GM12878 (cell line): ENCODE measurements around the gene SMTNL2. TPM values are rescaled to one million over a fixed set of nuclear protein-coding genes. Genes with fewer than 3 reads are reported as not detected.

Experiments
- ATAC-seq: fragments of 200-7000 bp; cut with Tn5 transposase; 3 replicates; pipeline ENCODE4 v1.9.1; 2020; ENCODE audit warnings: mild to moderate bottlenecking, moderate library complexity
- BruUV-seq: library from RNA; stranded (reverse); fragments of 400-500 nt; replicated peaks from 2 replicates; lab custom pipeline; 2021; lab: Mats Ljungman, UMichigan
- CTCF ChIA-PET: fragments of 300-600 bp; sonication (Branson Sonifier 250); formaldehyde crosslinking; extraction: SDS; loops from one replicate; lab custom pipeline; 2021; ENCODE audit warnings: inconsistent platforms; lab: Yijun Ruan, JAX
- POLR2A ChIA-PET: fragments of 350-600 bp; formaldehyde crosslinking; extraction: SDS; loops from one replicate; lab custom pipeline; 2021; ENCODE audit warnings: inconsistent platforms; lab: Charles Lee
- RAD21 ChIA-PET: fragments of 300-600 bp; sonication (Branson Sonifier 250); formaldehyde crosslinking; loops from one replicate; lab custom pipeline; 2023; ENCODE audit warnings: antibody characterized with exemption; ENCODE audit not compliant: unreplicated experiment; lab: Charles Lee
- SMC1A ChIA-PET: fragments of 300-600 bp; sonication (Branson Sonifier 250); formaldehyde crosslinking; loops from one replicate; lab custom pipeline; 2023; ENCODE audit not compliant: unreplicated experiment, uncharacterized antibody; lab: Charles Lee
- DNase-seq: peaks from one replicate; pipeline ENCODE4 v3.0.0-alpha.2; 2011; ENCODE audit warnings: low read depth, low spot score
- FAIRE-seq: peaks from 3 replicates; lab custom pipeline; 2011; peaks lifted over from hg19 to GRCh38; lab: Jason Lieb, UNC
- H2AFZ ChIP-seq: 2 replicates; pipeline ENCODE4 v1.6.0; 2011; ENCODE audit warnings: low read depth, low read length, control low read depth; ENCODE audit not compliant: control insufficient read depth
- H3K27ac ChIP-seq: 2 replicates; pipeline ENCODE4 v1.5.1; 2011; ENCODE audit warnings: control low read depth; ENCODE audit not compliant: control insufficient read depth, insufficient read depth
- H3K27me3 ChIP-seq, 2 experiments: replicated peaks in 1 of 2; 2 replicates each; pipeline versions ENCODE4 v1.6.0 to v1.6.1; 2011; ENCODE audit warnings: low read length in 1 of 2; ENCODE audit not compliant: control insufficient read depth in 2 of 2, insufficient read depth in 2 of 2
- H3K36me3 ChIP-seq, 2 experiments: 2 replicates each; pipeline ENCODE4 v1.5.1; 2011; ENCODE audit warnings: low read length in 1 of 2; ENCODE audit not compliant: control insufficient read depth in 2 of 2, insufficient read depth in 2 of 2
- H3K4me1 ChIP-seq: 2 replicates; pipeline ENCODE4 v1.6.1; 2011; ENCODE audit warnings: mild to moderate bottlenecking, low read length, moderate library complexity, mixed read lengths; ENCODE audit not compliant: control insufficient read depth, insufficient read depth
- H3K4me2 ChIP-seq: 2 replicates; pipeline ENCODE4 v1.6.0; 2011; ENCODE audit warnings: control low read depth; ENCODE audit not compliant: control insufficient read depth, insufficient read depth
- H3K4me3 ChIP-seq: fragments of 200-600 bp; sonication (generic); 2 replicates; pipeline ENCODE4 v1.5.1; 2016
- H3K79me2 ChIP-seq: 2 replicates; pipeline ENCODE4 v1.6.0; 2011; ENCODE audit warnings: low read length; ENCODE audit not compliant: control insufficient read depth, insufficient read depth
- H3K9ac ChIP-seq: 2 replicates; pipeline ENCODE4 v1.8.0; 2011; ENCODE audit warnings: low read length, control low read depth, mixed read lengths; ENCODE audit not compliant: control insufficient read depth, insufficient read depth
- H3K9me3 ChIP-seq: replicated peaks from 3 replicates; pipeline ENCODE4 v1.5.1; 2011; ENCODE audit warnings: mild to moderate bottlenecking, low read length; ENCODE audit not compliant: control insufficient read depth, insufficient read depth
- H4K20me1 ChIP-seq: 2 replicates; pipeline ENCODE4 v1.6.0; 2011; ENCODE audit not compliant: control insufficient read depth, insufficient read depth
- BACH1 ChIP-seq: fragments of 450-650 bp; IDR thresholded peaks from 2 replicates; pipeline ENCODE4 v1.6.1; 2017; ENCODE audit warnings: mild to moderate bottlenecking, borderline replicate concordance
- CTCF ChIP-seq, 3 experiments: IDR thresholded peaks in 2 of 3; conservative IDR thresholded peaks in 1 of 3; 2 replicates each; pipeline ENCODE4 v1.5.1; 2011; ENCODE audit warnings: low read depth in 3 of 3, low read length in 3 of 3, mild to moderate bottlenecking in 3 of 3, control low read depth in 2 of 3, moderate library complexity in 2 of 3, inconsistent platforms in 1 of 3, mixed read lengths in 1 of 3; ENCODE audit not compliant: control insufficient read depth in 2 of 3, insufficient read depth in 1 of 3; ENCODE audit errors: extremely low read depth in 1 of 3
- HSF1 ChIP-seq: fragments of 150-350 bp; IDR thresholded peaks from 2 replicates; pipeline ENCODE4 v1.6.1; 2014; ENCODE audit warnings: mild to moderate bottlenecking, low read depth, low read length
- KAT2A ChIP-seq: conservative IDR thresholded peaks from 2 replicates; pipeline ENCODE4 v1.6.1; 2011; ENCODE audit warnings: low read depth, low read length; ENCODE audit not compliant: control insufficient read depth
- PRDM15 ChIP-seq: fragments of 450-650 bp; formaldehyde crosslinking; IDR thresholded peaks from 2 replicates; pipeline ENCODE4 v1.4.0; 2020; ENCODE audit warnings: mild to moderate bottlenecking, moderate library complexity
- whole genome bisulfite sequencing: methylation state at CpG from one replicate; pipeline ENCODE4 v1.1.6; 2016; ENCODE audit warnings: low lambda C conversion rate; ENCODE audit not compliant: insufficient replicate concordance, insufficient coverage; ENCODE audit errors: missing lambda C conversion rate; 5-methylcytosine and 5-hydroxymethylcytosine counted together
- in situ Hi-C: fragments of 300-500 bp; cut with MboI; formaldehyde crosslinking; loops from 9 replicates; pipeline ENCODE4 v1.14.3; 2018; ENCODE audit warnings: mixed read lengths
- intact Hi-C: fragments of 100-400 bp; cut with micrococcal nuclease; formaldehyde crosslinking; loops from one replicate; pipeline ENCODE4 v1.14.2; 2022; ENCODE audit not compliant: unreplicated experiment
- polyA plus RNA-seq, 11 experiments: library from polyadenylated mRNA; depleted of rRNA in 4 of 11; unstranded in 6 of 11; stranded (reverse) in 5 of 11; fragments of >200 nt; fragmentation: Nextera tagmentation in 4 of 11; fragmentation: Illumina TruSeq in 1 of 11; extraction: Ambion mirVana in 4 of 11; extraction: Trizol in 1 of 11; gene quantifications; 1 replicate in 1 of 11; 2 replicates in 10 of 11; pipeline versions ENCODE4 v1.2.1 to v1.2.3, GENCODE V29; 2011 to 2016; ENCODE audit warnings: inconsistent platforms in 2 of 11, missing spikeins in 2 of 11, low read depth in 1 of 11
- total RNA-seq, 4 experiments: library from RNA; depleted of rRNA in 3 of 4; stranded (reverse); fragments of >200 nt in 3 of 4; fragmentation: Illumina TruSeq in 1 of 4; extraction: Trizol in 1 of 4; gene quantifications; 2 replicates each; pipeline versions ENCODE4 v1.2.1 to v1.2.3, GENCODE V29; 2013 to 2021

SMTNL2 gene
- total and polyA plus RNA-seq, 10 of the 15 experiments (the other 5 are each of a cell fraction or from before 2014, with no cell fraction given), result not detected

- FAIRE-seq (no peak), DNase-seq (no peak), ATAC-seq (no peak)
- H3K79me2 ChIP-seq, result no peaks in the 10 kb centered on the region
- H3K4me3 ChIP-seq, result no peak overlapping the region
- H3K4me2 ChIP-seq, result no peak overlapping the region
- ChIA-PET POLR2A (no interaction called here), CTCF (no interaction called here), SMC1A (interaction anchor here (1.0 kb wide), 1 partner anchor 17 kb away, joined by 4 read pairs; no protein-coding TSS in a partner anchor), RAD21 (no interaction called here)
- no peak overlapping the region for H2AFZ ChIP-seq
- H3K9me3 ChIP-seq, result no peaks in the 10 kb centered on the region
- TF ChIP-seq BACH1 (no peak), KAT2A (no peak), PRDM15 (no peak), HSF1 (no peak), CTCF (IDR thresholded peaks at IDR 0.05 in 2 of 3, conservative IDR thresholded peaks at IDR 0.05 in 1 of 3; ENCODE audit: control insufficient read depth in 2 of 3, extremely low read depth in 1 of 3, insufficient read depth in 1 of 3, low read depth in 3 of 3, low read length in 3 of 3) (no peak)
- peaks cover 0 to 3% of the 10 kb centered on the region in 2 experiments; a peak in 2 of 4 replicates for H3K27me3 ChIP-seq
- no peak overlapping the region for H3K27ac ChIP-seq
- intact Hi-C loops (no loop called here), in situ Hi-C loops (no loop called here)
- H3K4me1 ChIP-seq, result no peaks in the 10 kb centered on the region
- 61% methylated on average over 7 of the region's 7 CpGs for WGBS
- no peak overlapping the region for H3K9ac ChIP-seq
- no peaks in the 10 kb centered on the region for H4K20me1 ChIP-seq
- H3K36me3 ChIP-seq, result no peaks in the 10 kb centered on the region
- BruUV-seq, result no TSS peak
These were observed 25.4 kb downstream of the SMTNL2 start for GRCh38 chr17:4609761-4610160.
